Prostate gland (tissue), 2 donors: ENCODE measurements around the gene SIN3B.

Source experiments
- CTCF ChIP-seq, 4 experiments: fragments of 200-600 bp in 2 of 4; fragments of 450-650 bp in 2 of 4; sonication (generic) in 2 of 4; IDR thresholded peaks; 1 replicate in 3 of 4; 2 replicates in 1 of 4; pipeline ENCODE4 v1.5.1; 2016 to 2019; ENCODE audit warnings: antibody characterized with exemption in 4 of 4, mild to moderate bottlenecking in 2 of 4, moderate library complexity in 2 of 4
- POLR2A ChIP-seq: fragments of 450-650 bp; IDR thresholded peaks from one replicate; pipeline ENCODE4 v1.6.1; 2016; ENCODE audit warnings: antibody characterized with exemption, mild to moderate bottlenecking
- POLR2AphosphoS5 ChIP-seq: sonication (generic); formaldehyde crosslinking; IDR thresholded peaks from one replicate; pipeline ENCODE4 v1.6.1; 2017; ENCODE audit warnings: antibody characterized with exemption

GRCh38 chr19:16829822-16830289 lies 658 bp downstream of the SIN3B start:
- no peak for TF ChIP-seq CTCF (IDR thresholded peaks at IDR 0.05)
- TF ChIP-seq POLR2A = no peak
- no peak for TF ChIP-seq POLR2AphosphoS5
